ENCODE results near the gene NUDT14. TPM values are rescaled to one million over a fixed set of nuclear protein-coding genes. Genes with fewer than 3 reads are reported as not detected.

NUDT14 gene
- total RNA-seq, 1 donor from 2014 or later, result 8.5 TPM

DNA sequence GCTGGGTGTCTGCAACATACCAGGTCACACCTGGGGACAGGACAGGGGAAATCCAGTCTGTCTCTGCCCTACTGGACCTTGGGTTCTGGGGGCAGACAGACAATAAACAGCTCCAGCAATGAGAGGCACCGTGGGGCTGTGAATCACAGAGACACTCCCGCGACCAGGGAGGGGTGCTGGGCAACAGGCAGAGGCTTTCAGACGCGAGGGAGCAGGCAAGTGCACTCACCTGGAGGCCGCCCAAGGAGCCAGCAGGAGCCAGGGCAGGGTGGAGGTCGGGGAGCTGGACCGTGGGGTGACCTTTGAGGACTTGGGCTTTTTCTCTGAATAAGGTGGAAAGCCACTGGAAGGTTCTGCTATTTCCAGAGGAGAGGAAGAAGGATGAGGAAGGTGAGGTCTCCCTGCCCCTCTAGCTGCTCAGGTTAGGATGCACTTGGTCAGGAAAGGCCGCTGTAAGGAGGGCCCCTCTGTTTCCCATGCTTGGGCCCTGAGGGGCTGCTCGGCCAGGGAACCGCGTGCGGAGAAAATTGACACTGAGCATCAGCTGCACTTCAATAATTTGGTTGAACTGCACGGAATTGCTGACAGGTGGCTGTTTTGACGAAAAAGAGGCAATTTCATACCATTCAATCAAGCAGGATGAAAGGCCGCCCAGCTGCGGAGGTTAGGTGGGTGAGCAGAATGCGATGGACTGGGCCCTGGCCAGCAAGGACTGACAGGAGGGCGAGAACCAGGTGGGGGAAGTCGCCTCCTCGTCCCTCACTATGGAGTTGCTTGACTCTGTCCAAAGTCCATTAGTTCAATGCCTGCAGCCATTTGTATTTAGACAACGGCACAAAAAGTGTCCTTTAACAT is 54.8 kb downstream of the NUDT14 start:
- Mint-ChIP-seq H3K36me3 (ENCODE audit: low read depth) (no peaks in the 10 kb centered on the region), H3K4me3 (no peak overlapping the region), H3K4me1 (ENCODE audit: low read depth) (no peaks in the 10 kb centered on the region), H3K27me3 (ENCODE audit: insufficient read depth) (peaks cover 20% of the 10 kb centered on the region), H3K27ac (no peak overlapping the region), H3K9me3 (peaks cover 9% of the 10 kb centered on the region)
- no peak for DNase-seq (ENCODE audit: low spot score)
- intact Hi-C loops (cut with micrococcal nuclease), result no loop called here

DNA sequence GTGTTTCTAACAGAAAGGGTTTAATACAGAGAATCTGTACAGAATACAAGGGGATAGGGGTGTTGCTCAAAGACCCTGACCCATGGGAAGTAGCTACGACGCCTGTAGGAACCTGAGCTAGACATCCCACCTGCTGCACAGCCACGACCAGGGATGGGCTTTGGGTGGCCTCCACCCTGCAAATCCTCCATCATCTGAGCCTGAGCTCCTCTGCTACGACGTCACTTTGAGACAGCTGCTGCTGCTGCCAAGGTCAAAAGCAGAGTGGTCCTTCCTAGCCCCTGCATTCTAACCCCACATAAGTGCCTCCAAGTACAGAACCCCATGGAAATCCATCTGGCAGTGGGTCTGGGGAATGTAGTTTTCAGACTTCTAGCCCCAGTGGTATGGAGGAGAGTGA is 56.3 kb downstream of the NUDT14 start:
- peaks cover 16% of the 10 kb centered on the region for H3K9me3 Mint-ChIP-seq
- no peaks in the 10 kb centered on the region for H3K36me3 Mint-ChIP-seq (ENCODE audit: low read depth)
- no peak overlapping the region for H3K4me3 Mint-ChIP-seq
- intact Hi-C loops (cut with micrococcal nuclease), result no loop called here
- no peaks in the 10 kb centered on the region for H3K4me1 Mint-ChIP-seq (ENCODE audit: low read depth)
- peaks cover 20% of the 10 kb centered on the region for H3K27me3 Mint-ChIP-seq (ENCODE audit: insufficient read depth)
- no peak for DNase-seq (ENCODE audit: low spot score)
- H3K27ac Mint-ChIP-seq, result no peak overlapping the region

DNA sequence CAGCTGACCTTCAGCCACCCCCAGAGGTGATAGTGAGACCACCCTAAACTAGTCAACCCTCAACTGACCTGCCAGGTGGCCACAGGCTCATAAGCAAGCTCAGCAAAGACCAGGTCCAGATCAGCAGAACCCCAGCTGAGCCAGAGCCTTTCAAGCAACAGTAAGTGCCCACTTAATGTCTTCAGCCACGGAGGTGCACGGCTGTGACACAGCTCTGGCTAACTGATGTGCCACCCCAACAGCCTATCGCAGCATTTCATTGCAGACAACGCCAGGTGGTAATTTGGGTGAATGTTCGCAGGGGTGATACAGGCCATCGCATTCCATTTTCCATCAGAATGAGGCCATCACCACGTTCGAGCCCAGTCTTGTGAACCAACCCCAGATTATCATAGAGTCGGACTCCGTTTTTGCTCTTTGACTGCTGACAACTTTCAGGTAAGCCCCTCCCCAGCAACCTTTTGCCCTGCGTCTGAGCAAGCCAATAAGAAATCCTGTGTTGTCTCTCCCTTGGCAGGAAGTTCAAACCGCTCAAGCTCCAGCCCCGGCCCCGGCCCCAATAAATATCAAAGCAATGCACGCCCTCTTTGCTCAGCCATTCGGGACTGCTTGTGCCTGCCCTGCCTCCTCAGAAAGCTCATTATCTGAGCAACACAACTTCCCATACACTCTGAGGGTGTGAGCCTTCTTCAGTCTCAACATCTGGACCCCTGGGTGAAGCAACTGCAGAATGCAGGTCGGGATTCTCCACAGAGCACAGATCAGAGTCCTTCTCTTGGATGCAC is 56.9 kb downstream of the NUDT14 start:
- intact Hi-C loops (cut with micrococcal nuclease), result no loop called here

DNA sequence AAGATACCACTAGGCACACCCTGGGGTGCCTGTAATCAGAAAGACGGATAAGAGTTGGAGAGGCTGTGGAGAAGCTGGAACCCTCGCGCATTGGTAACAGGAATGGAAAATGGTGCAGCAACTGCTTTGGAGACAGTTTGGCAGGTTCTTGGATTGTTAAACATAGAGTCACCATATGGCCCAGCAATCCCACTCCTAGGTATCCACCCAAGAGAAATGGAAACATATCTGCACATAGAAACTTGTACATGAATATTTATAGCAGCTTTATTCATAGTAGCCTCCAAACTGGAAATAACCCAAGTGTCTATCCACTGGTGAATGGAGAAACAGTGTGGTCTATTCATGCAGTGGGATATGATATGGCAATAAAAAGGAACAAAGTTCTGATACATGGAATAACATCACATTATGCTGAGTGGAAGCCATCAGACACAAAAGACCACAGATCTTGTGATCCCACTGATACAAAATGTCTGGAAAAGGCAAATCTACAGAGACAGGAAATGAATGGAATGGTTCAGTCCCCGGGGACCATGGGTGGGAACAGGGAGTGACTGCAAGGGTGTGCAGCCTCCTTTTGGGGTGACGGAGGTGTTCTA is 57.9 kb downstream of the NUDT14 start:
- peaks cover 12% of the 10 kb centered on the region for H3K27me3 Mint-ChIP-seq (ENCODE audit: insufficient read depth)

More for the DNA sequence above, 56.9 kb downstream of the NUDT14 start:
- H3K36me3 Mint-ChIP-seq (ENCODE audit: low read depth), result no peaks in the 10 kb centered on the region
- H3K27me3 Mint-ChIP-seq (ENCODE audit: insufficient read depth), result peaks cover 16% of the 10 kb centered on the region
- H3K4me3 Mint-ChIP-seq, result no peak overlapping the region
- peaks cover 16% of the 10 kb centered on the region for H3K9me3 Mint-ChIP-seq
- H3K4me1 Mint-ChIP-seq (ENCODE audit: low read depth), result no peaks in the 10 kb centered on the region
- no peak overlapping the region for H3K27ac Mint-ChIP-seq
- DNase-seq (ENCODE audit: low spot score), result no peak

More for the DNA sequence above, 57.9 kb downstream of the NUDT14 start:
- Mint-ChIP-seq H3K9me3 (peaks cover 16% of the 10 kb centered on the region), H3K27ac (no peak overlapping the region), H3K4me3 (no peak overlapping the region), H3K36me3 (ENCODE audit: low read depth) (no peaks in the 10 kb centered on the region), H3K4me1 (ENCODE audit: low read depth) (no peaks in the 10 kb centered on the region)
- intact Hi-C loops (cut with micrococcal nuclease), result no loop called here
- no peak for DNase-seq (ENCODE audit: low spot score)

Other genes starting within 250 kb of the NUDT14 start
- 0.02 and 0.05 TPM in 2 replicates for gene AHNAK2, start 202.9 kb downstream of the NUDT14 start, total RNA-seq
- 3.1 TPM in 2 replicates for gene CLBA1, start 195.5 kb downstream of the NUDT14 start, total RNA-seq
- 62.5 and 63.7 TPM in 2 replicates for gene CDCA4, start 160.2 kb downstream of the NUDT14 start, total RNA-seq
- gene GPR132, start 115.9 kb downstream of the NUDT14 start, total RNA-seq, result 24.6 and 24.9 TPM in 2 replicates
- gene JAG2, start 12.5 kb downstream of the NUDT14 start, total RNA-seq, result 6.5 and 7.4 TPM in 2 replicates
- 41.1 and 41.9 TPM in 2 replicates for gene BTBD6, start 67.2 kb upstream of the NUDT14 start, total RNA-seq
- gene BRF1, start 119.7 kb upstream of the NUDT14 start, total RNA-seq, result 46.1 and 46.9 TPM in 2 replicates
- gene PACS2, start 133.4 kb upstream of the NUDT14 start, total RNA-seq, result 28.2 and 32.3 TPM in 2 replicates
- gene TEX22, start 217.2 kb upstream of the NUDT14 start, total RNA-seq, result 7.4 and 9.1 TPM in 2 replicates
- gene MTA1, start 238.5 kb upstream of the NUDT14 start, total RNA-seq, result 173 and 181 TPM in 2 replicates